Adipose tissue (tissue), 3 donors: Measurements from ENCODE around the gene SLC25A42. TPM values are rescaled to one million over a fixed set of nuclear protein-coding genes. Genes with fewer than 3 reads are reported as not detected.

ENCODE experiments used
- polyA plus RNA-seq, 3 donors: library from polyadenylated mRNA; stranded (reverse); fragments of 200-250 nt; gene quantifications; one replicate each; pipeline ENCODE4 v1.2.3, GENCODE V29; 2013
- donor health status: healthy with polysubstance abuse.
- donor health status: Bipolar disorder and iron deficiency.
- donor health status: healthy.

Gene SLC25A42
- polyA plus RNA-seq, 3 donors: 10.8 to 11.4 (median 11.0) TPM

Other genes with a start within 250 kb of the SLC25A42 start
- 10 to 100 TPM; 28.5 to 45.5 (median 35.2) TPM for gene UPF1, start 232.0 kb upstream of the SLC25A42 start, polyA plus RNA-seq
- 1 to 10 TPM in 1 of 3 donors, under 1 TPM in 2; 0.24 to 1.0 (median 0.31) TPM for gene CERS1, start 167.8 kb upstream of the SLC25A42 start, polyA plus RNA-seq
- gene COPE, start 144.6 kb upstream of the SLC25A42 start, polyA plus RNA-seq: 100 to 1,000 TPM; 139 to 193 (median 188) TPM
- gene DDX49, start 144.3 kb upstream of the SLC25A42 start, polyA plus RNA-seq: 10 to 100 TPM; 45.9 to 59.4 (median 55.4) TPM
- gene HOMER3, start 122.8 kb upstream of the SLC25A42 start, polyA plus RNA-seq: 10 to 100 TPM in 2 of 3 donors, 1 to 10 TPM in 1; 5.7 to 44.3 (median 16.3) TPM
- 10 to 100 TPM; 14.3 to 35.2 (median 31.7) TPM for gene SUGP2, start 30.5 kb upstream of the SLC25A42 start, polyA plus RNA-seq
- gene ARMC6, start 30.4 kb upstream of the SLC25A42 start, polyA plus RNA-seq: 10 to 100 TPM in 2 of 3 donors, 1 to 10 TPM in 1; 8.7 to 19.9 (median 15.6) TPM
- gene TMEM161A, start 74.5 kb downstream of the SLC25A42 start, polyA plus RNA-seq: 10 to 100 TPM in 2 of 3 donors, 1 to 10 TPM in 1; 8.7 to 21.8 (median 19.0) TPM
- under 1 TPM; 0.22 to 1.00 (median 0.23) TPM for gene MEF2B, start 106.3 kb downstream of the SLC25A42 start, polyA plus RNA-seq
- 10 to 100 TPM; 12.4 to 37.7 (median 35.4) TPM for gene BORCS8, start 128.2 kb downstream of the SLC25A42 start, polyA plus RNA-seq
- 10 to 100 TPM; 41.8 to 93.6 (median 70.7) TPM for gene RFXANK, start 128.3 kb downstream of the SLC25A42 start, polyA plus RNA-seq
- 10 to 100 TPM in 2 of 3 donors, 1 to 10 TPM in 1; 9.3 to 16.0 (median 15.5) TPM for gene NR2C2AP, start 139.4 kb downstream of the SLC25A42 start, polyA plus RNA-seq
- gene NCAN, start 148.0 kb downstream of the SLC25A42 start, polyA plus RNA-seq: under 1 TPM in 2 of 3 donors, not detected in 1; 0.01 to 0.06 TPM
- gene TM6SF2, start 209.3 kb downstream of the SLC25A42 start, polyA plus RNA-seq: under 1 TPM in 2 of 3 donors, not detected in 1; 0.14 to 0.46 TPM